Esophagus muscularis mucosa (tissue), 4 donors: Measurements from ENCODE around the gene NFATC1.

ENCODE experiments used
- CTCF ChIP-seq, 3 experiments: fragments of 200-600 bp in 2 of 3; fragments of 450-650 bp in 1 of 3; sonication (generic) in 2 of 3; IDR thresholded peaks; one replicate each; pipeline ENCODE4 v1.5.1; 2017 to 2019; ENCODE audit warnings: antibody characterized with exemption in 3 of 3, mild to moderate bottlenecking in 2 of 3, moderate library complexity in 1 of 3
- EP300 ChIP-seq: sonication (generic); formaldehyde crosslinking; IDR thresholded peaks from one replicate; pipeline ENCODE4 v1.6.1; 2017; ENCODE audit warnings: antibody characterized with exemption
- POLR2A ChIP-seq: fragments of 450-650 bp; IDR thresholded peaks from one replicate; pipeline ENCODE4 v1.6.1; 2017; ENCODE audit warnings: antibody characterized with exemption, moderate library complexity, mild to moderate bottlenecking, low read depth

- no peak for TF ChIP-seq POLR2A
- TF ChIP-seq CTCF (IDR thresholded peaks at IDR 0.05) = no peak
- no peak for TF ChIP-seq EP300
These were observed 75.3 kb downstream of the NFATC1 start for GRCh38 chr18:79471046-79471445.
